Measurements from ENCODE around the gene PRR35.

GRCh38 chr16:520847-521246 lies 39.3 kb upstream of the PRR35 start:
- TF ChIP-seq, protein P1, sequence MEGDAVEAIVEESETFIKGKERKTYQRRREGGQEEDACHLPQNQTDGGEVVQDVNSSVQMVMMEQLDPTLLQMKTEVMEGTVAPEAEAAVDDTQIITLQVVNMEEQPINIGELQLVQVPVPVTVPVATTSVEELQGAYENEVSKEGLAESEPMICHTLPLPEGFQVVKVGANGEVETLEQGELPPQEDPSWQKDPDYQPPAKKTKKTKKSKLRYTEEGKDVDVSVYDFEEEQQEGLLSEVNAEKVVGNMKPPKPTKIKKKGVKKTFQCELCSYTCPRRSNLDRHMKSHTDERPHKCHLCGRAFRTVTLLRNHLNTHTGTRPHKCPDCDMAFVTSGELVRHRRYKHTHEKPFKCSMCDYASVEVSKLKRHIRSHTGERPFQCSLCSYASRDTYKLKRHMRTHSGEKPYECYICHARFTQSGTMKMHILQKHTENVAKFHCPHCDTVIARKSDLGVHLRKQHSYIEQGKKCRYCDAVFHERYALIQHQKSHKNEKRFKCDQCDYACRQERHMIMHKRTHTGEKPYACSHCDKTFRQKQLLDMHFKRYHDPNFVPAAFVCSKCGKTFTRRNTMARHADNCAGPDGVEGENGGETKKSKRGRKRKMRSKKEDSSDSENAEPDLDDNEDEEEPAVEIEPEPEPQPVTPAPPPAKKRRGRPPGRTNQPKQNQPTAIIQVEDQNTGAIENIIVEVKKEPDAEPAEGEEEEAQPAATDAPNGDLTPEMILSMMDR (conservative IDR thresholded peaks at IDR 0.05; ENCODE audit: low read depth, low read length) = no peak
- no peak for TF ChIP-seq EZH2 (IDR thresholded peaks at IDR 0.05; ENCODE audit: low read length, unreplicated experiment)
